Cardiac muscle cell (in vitro differentiated cells and primary cell): ENCODE data around the gene BAHCC1. TPM values are rescaled to one million over a fixed set of nuclear protein-coding genes. Genes with fewer than 3 reads are reported as not detected.

Source experiments
- DNase-seq, 2 donors: peaks; one replicate each; pipeline versions ENCODE4 v3.0.0 to v3.0.0-alpha.2; 2010 to 2017; ENCODE audit warnings: low read depth in 1 of 2, low spot score in 1 of 2
- H3K27ac ChIP-seq: fragments of 200-600 bp; sonication (generic); 2 replicates; pipeline ENCODE4 v1.5.1; 2016
- H3K27me3 ChIP-seq: fragments of 200-600 bp; sonication (generic); 2 replicates; pipeline ENCODE4 v1.6.0; 2016; ENCODE audit warnings: control low read depth
- H3K36me3 ChIP-seq: fragments of 200-600 bp; sonication (generic); 2 replicates; pipeline ENCODE4 v1.5.1; 2016; ENCODE audit warnings: control low read depth
- H3K4me1 ChIP-seq: fragments of 200-600 bp; sonication (generic); 2 replicates; pipeline ENCODE4 v1.8.1; 2017; ENCODE audit warnings: low read depth, mild to moderate bottlenecking, mixed run types
- H3K4me3 ChIP-seq: fragments of 200-600 bp; sonication (generic); 2 replicates; pipeline ENCODE4 v1.5.1; 2016; ENCODE audit warnings: mild to moderate bottlenecking
- H3K9me3 ChIP-seq: fragments of 200-600 bp; sonication (generic); 2 replicates; pipeline ENCODE4 v1.5.1; 2017; ENCODE audit warnings: low read depth, mild to moderate bottlenecking, control low read depth
- polyA plus RNA-seq: library from polyadenylated mRNA; unstranded; fragments of >200 nt; fragmentation: Nextera tagmentation; extraction: Ambion mirVana; gene quantifications from 2 replicates; pipeline ENCODE4 v1.2.1, GENCODE V29; 2016
- total RNA-seq: library from RNA; depleted of rRNA; stranded (reverse); fragments of >200 nt; gene quantifications from 2 replicates; pipeline ENCODE4 v1.2.3, GENCODE V29; 2016
- TF ChIP-seq, protein P1 (sequence below): IDR thresholded peaks from 2 replicates; pipeline ENCODE4 v1.5.1; 2012; ENCODE audit warnings: low read depth, mild to moderate bottlenecking, low read length

Gene BAHCC1
- total and polyA plus RNA-seq, 2 experiments from 2014 or later = 20.3 to 47.3 TPM

DNA sequence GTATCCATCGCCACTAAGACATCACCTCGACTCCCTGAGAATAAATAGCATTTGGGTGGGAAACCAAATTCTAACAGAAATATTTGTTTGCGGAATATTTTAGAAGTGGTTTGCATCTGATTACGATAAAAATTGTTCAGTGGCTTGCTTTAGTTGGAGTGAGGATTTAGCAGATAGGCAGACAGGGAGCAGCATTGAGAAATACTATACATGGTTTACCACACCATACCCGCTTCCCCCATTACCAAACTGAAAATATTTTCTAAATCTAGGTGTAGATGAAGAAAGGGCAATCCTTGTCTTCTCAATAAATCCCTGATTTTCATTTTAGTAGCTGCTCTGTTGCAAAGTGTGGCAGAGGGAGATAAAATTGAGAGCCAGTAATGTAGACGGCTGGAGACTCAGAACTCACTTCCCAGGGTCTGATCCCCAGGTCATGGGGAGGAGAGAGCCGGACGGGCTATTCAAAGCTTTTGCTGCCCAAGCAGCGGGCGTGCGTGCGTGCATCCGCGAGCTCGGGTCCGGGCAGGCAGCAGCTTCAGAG lies 808 bp upstream of the BAHCC1 start:
- Histone ChIP-seq H3K27me3 (no peaks in the 10 kb centered on the region), H3K9me3 (no peaks in the 10 kb centered on the region), H3K27ac (peak overlapping the region; percentile 68), H3K36me3 (no peaks in the 10 kb centered on the region), H3K4me3 (peak overlapping the region; percentile 9), H3K4me1 (peaks cover 44% of the 10 kb centered on the region)
- no peak for DNase-seq
- TF ChIP-seq, protein P1, sequence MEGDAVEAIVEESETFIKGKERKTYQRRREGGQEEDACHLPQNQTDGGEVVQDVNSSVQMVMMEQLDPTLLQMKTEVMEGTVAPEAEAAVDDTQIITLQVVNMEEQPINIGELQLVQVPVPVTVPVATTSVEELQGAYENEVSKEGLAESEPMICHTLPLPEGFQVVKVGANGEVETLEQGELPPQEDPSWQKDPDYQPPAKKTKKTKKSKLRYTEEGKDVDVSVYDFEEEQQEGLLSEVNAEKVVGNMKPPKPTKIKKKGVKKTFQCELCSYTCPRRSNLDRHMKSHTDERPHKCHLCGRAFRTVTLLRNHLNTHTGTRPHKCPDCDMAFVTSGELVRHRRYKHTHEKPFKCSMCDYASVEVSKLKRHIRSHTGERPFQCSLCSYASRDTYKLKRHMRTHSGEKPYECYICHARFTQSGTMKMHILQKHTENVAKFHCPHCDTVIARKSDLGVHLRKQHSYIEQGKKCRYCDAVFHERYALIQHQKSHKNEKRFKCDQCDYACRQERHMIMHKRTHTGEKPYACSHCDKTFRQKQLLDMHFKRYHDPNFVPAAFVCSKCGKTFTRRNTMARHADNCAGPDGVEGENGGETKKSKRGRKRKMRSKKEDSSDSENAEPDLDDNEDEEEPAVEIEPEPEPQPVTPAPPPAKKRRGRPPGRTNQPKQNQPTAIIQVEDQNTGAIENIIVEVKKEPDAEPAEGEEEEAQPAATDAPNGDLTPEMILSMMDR = no peak

DNA sequence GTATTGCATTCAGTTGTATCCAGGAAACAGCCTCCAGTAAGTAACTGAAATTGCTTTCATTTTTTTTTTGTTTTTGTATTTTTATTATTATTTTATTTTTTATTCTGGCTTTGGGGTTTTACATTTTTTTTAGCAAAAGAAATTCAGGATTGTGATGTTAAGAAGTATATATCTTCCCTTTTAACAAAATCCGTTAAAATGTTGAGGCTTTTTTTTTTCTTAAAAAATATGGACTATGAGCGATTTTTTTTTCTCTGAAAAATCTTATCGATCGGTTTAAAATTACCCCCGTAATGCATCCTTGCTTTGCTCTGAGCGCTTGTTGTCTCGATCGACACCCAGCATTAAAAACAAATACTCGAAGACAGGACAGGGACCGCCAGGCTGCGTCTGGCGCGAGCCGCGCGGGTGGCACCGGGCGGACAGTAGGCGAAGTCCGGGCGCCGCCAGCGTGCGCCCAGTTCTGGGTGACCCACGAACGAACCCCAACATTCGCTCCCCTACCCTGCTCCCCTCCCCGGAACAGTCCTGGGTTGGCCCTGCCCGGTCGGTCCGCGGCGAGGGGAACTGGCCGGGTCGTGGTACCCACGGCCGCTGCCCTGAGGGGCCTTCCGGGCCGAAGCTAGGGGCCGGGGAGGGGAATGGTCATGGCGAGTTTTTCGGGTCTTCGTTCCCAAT lies 482 bp downstream of the BAHCC1 start:
- Histone ChIP-seq H3K4me3 (peak overlapping the region; percentile 87), H3K27me3 (no peaks in the 10 kb centered on the region), H3K27ac (peak overlapping the region; percentile 78), H3K4me1 (peaks cover 34% of the 10 kb centered on the region), H3K9me3 (no peaks in the 10 kb centered on the region), H3K36me3 (no peaks in the 10 kb centered on the region)
- TF ChIP-seq, protein P1 = no peak
- no peak for DNase-seq

DNA sequence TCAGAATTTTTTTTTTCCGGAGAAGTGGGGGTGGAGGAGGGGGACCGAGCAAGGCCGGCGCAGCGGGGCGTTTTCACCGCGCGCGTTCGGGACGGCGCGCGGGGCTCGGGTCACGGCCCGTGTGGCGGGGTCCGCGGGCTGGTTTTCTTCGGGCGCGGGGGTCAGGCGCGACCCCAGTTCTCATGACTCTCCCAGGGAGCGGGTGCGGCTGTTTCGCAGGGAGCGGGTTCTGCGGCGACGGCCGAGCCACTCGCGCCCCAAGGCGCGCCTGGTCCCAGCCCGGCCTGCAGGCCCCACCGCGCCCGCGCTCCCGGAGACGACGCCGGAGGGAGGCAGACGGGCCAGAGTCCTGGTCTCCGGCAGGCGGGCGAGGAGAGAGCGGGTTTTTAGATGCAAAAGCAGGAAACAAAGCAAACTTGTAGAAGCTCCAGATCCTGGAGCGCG lies 1.0 kb downstream of the BAHCC1 start:
- Histone ChIP-seq H3K4me1 (peaks cover 34% of the 10 kb centered on the region), H3K36me3 (no peaks in the 10 kb centered on the region), H3K4me3 (peak overlapping the region; percentile 87), H3K27ac (peak overlapping the region; percentile 78), H3K9me3 (no peaks in the 10 kb centered on the region), H3K27me3 (no peaks in the 10 kb centered on the region)
- DNase-seq = peak in 1 of 2 donors; percentile 51
- TF ChIP-seq, protein P1 = no peak

DNA sequence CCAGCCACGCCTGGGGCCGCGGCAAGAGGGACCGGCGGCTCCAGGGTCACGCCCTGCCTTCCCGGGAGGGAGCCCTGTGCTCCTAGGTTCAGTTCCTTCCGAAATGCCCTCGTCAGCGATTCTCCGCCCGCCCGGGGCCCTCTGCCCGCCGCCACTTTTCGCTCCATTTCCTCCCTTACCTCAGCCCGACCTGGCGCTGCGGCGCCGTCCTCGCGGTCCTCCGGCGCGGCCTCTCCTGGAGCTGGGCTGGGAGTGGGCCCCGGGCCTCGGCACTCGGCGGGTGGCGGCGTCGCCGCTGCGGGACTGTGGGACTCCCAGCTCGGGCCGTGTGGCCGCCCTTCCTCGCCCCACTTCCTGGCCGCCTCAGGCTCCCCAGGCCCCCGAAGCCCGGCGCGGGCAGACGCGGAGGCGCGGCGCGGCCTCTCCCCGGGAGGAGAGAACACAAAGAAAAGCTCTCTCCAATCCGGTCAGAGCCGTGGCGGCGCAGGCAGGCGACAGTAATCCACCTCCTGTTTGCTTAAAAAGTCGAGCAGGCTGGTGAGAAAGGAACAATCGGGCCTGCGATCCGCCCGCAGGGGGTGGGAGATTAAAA lies 1.6 kb downstream of the BAHCC1 start:
- peak overlapping the region; percentile 78 for H3K27ac ChIP-seq
- H3K36me3 ChIP-seq = no peaks in the 10 kb centered on the region
- TF ChIP-seq, protein P1 = no peak
- H3K9me3 ChIP-seq = no peaks in the 10 kb centered on the region
- peak in 1 of 2 donors; percentile 54 for DNase-seq
- peaks cover 34% of the 10 kb centered on the region for H3K4me1 ChIP-seq
- peak overlapping the region; percentile 87 for H3K4me3 ChIP-seq
- H3K27me3 ChIP-seq = no peaks in the 10 kb centered on the region

DNA sequence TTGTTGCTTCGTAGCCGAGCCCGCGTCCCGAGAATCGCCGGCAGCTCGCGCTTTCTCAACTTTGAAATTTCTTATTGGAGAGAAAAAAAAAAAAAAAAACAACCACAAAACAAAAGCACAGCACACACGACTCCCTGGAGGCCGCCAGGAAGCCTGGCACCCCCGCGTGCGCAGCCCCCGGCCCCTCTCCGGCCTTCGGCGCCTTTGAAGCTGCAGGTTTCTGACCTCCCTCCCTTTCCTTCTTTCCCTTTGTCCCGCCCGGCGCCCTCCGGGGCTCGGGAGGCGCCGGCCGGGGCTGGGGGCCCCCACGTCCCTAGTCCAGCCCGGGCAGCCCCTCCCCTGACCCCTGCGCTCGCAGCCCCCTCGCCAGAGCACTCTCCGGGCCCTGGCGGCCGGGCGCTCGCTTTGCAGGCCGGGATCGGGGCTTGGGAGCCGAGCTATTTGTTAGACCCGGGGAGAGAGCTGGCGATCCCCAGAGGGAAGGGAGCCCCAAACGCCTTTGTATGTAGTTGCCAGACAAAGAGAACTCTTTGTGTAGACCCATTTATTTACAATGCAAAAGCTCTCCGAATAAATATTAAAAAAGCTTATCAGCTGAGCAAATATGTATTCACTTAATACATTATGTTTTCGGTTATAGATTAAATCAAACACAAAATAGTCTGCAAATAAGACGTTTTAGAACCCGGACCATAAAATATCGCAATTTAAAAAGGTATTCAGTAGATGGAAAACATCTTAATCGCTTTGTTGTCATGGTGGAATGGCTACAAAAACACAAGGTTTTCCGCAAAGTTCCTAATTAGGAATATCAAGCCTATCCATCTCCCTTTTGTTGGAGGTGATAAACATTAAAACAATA lies 2.3 kb downstream of the BAHCC1 start:
- peak; percentile 73 to 74 for DNase-seq
- H3K27ac ChIP-seq = peak overlapping the region; percentile 78
- H3K4me1 ChIP-seq = peaks cover 34% of the 10 kb centered on the region
- TF ChIP-seq, protein P1 = peak; percentile 19
- H3K36me3 ChIP-seq = no peaks in the 10 kb centered on the region
- H3K9me3 ChIP-seq = no peaks in the 10 kb centered on the region
- H3K27me3 ChIP-seq = no peaks in the 10 kb centered on the region
- H3K4me3 ChIP-seq = peak overlapping the region; percentile 87
